Astrocyte (in vitro differentiated cells and primary cell): Measurements from ENCODE around the gene TCHHL1.

Source experiments
- EZH2 ChIP-seq: IDR thresholded peaks from 2 replicates; pipeline ENCODE4 v1.6.1; 2012; ENCODE audit warnings: mild to moderate bottlenecking, low read length, inconsistent platforms; ENCODE audit not compliant: insufficient read depth
- TF ChIP-seq, protein P1 (sequence below): IDR thresholded peaks from 2 replicates; pipeline ENCODE4 v1.5.1; 2011; ENCODE audit warnings: low read depth, mild to moderate bottlenecking, inconsistent platforms, low read length, moderate library complexity; ENCODE audit not compliant: insufficient read depth

- TF ChIP-seq, protein P1, sequence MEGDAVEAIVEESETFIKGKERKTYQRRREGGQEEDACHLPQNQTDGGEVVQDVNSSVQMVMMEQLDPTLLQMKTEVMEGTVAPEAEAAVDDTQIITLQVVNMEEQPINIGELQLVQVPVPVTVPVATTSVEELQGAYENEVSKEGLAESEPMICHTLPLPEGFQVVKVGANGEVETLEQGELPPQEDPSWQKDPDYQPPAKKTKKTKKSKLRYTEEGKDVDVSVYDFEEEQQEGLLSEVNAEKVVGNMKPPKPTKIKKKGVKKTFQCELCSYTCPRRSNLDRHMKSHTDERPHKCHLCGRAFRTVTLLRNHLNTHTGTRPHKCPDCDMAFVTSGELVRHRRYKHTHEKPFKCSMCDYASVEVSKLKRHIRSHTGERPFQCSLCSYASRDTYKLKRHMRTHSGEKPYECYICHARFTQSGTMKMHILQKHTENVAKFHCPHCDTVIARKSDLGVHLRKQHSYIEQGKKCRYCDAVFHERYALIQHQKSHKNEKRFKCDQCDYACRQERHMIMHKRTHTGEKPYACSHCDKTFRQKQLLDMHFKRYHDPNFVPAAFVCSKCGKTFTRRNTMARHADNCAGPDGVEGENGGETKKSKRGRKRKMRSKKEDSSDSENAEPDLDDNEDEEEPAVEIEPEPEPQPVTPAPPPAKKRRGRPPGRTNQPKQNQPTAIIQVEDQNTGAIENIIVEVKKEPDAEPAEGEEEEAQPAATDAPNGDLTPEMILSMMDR, result no peak
- TF ChIP-seq EZH2, result no peak
Measured at GRCh38 chr1:152125834-152126443, 37.1 kb upstream of the TCHHL1 start.
